Stimulated activated CD4-positive, alpha-beta T cell treated with anti-CD3 and anti-CD28 coated beads, Interleukin-12 subunit alpha, Interleukin-12 subunit beta, amount 100 ng/mL, for 24 hours (primary cell): ENCODE data around the gene ANXA5.

ENCODE experiments used
- DNase-seq, 2 experiments: peaks; one replicate each; pipeline ENCODE4 v3.0.0-alpha.2; 2020; ENCODE audit warnings: low read depth in 2 of 2

ANXA5 gene

DNA sequence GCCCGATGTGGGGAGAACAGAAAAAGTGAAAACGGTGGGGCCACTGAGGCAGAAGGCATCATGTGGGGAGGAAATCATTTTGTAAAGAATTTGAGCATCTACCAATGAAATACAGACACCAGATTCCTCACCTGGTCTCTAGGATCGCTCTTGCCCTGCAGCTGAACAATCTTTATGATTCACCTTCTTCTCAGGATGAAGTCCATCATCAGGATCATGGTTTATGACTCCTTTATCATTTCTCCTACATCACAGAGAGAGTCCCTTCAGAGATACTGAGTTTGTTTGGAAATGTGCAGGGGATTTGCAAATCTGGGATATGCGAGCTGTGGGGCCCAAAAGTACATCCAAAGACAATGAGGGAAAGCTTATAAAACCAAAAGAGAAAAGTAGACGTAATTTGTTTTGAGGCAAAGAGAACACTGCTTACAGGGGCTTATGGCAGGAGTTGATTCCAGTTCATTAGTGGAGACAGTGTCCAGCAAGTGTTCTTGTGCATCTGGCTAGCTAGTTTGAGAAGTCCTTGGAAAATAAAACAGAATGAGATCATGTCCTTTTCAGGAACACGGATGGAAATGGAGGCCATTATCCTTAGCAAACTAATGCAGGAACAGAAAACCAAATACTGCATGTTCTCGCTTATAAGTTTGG lies 15.3 kb upstream of the ANXA5 start:
- no peak for DNase-seq

DNA sequence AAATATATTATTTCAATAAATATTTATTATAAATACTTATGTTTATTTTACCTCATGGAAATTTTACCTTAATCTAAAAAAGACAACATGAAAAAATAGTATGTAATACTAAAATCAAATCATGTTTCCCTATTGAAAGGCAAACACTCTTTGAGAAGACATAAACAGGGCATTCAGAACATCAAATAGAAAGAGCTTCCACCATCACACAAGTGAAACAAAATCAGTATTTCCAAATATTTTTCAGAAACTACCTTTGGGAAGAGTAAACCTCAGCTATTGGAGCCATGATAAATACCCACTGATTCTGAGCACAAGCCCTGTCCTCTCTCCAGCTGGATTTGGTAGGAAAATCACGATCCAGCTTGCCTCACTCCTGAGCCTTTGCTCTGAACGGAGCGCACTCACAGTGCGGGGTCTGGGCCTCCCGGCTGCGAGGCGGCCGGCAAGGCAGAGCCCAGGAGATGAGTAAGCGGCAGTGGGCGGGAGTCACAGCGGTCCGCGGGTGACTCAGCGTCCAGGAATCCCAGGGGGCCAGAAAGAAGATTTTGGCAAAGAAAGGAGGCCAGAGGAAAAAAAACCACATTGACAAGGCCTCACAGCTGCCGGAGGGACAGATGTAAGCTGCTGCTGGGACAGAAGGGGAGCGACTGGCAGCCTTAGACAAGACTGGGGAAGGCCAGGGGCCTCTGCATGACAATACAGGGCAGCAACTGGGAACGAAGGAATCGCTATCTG lies 14.7 kb upstream of the ANXA5 start:
- DNase-seq: peak in 1 of 2 experiments; percentile 43

DNA sequence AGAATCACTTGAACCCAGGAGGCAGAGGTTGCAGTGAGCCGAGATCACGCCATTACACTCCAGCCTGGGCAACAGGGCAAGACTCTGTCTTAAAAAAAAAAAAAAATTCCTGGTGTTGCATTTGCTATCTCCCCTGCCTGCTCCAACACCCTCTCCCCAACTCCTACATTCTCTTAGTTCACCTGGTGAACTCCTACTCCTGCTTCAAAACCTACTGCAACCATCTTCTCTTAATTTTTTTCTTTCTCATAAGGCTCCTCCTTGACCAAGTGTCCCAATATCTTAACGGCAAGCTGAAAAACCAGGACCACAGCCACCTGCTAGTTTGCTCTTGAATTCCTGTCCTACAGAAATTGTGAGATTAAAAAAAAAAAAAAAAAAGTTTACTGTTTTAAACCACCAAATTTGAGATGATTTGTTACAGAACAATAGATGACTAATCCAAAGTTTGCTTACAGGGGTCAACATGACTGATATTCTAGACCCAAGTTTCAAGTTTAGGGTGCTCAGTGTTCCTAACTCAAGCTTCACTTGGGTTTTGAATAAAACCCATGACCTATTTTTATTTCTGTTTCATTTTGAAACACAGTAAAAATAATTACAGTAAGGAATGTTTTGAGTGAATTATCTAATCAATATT lies 13.1 kb upstream of the ANXA5 start:
- DNase-seq: no peak

DNA sequence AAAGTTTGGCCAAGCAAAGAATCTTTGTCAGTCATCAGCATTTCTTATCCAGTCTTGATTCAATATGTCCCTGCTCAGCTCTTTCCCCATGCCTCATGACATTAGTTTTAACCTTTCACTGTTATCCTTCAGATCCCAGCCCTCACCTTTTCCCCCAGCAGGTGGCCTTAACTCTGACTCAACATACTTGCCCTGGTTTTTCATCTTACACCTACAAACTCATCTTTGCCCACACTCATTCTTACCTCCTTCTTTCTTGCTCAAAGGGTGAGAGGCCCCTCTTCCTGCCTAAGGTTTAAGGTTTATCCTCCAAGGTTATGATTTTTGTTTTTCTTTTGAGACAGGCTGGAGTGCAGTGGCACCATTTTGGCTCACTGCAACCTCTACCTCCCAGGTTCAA lies 10.6 kb upstream of the ANXA5 start:
- DNase-seq: no peak

DNA sequence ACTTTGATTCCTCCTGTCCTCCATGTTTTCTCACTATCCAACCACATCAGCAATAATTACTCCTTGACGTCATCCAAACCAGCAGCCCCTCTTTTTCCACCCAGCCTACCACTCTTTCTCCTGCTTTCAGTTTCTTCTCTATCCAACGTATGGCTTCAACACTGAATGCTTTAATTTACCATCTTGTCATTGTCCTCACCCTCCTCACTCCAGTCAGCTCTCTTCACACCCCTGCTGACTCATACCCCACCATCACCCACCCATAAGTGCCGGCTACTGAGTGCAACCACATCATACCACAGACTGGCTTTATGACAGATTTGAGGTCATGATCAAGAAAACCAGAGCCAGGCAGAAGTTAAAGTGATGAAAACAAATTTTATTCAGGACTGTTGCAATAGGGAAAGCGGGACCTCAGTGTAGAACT lies 9.8 kb upstream of the ANXA5 start:
- DNase-seq: peak; percentile 10 to 56

DNA sequence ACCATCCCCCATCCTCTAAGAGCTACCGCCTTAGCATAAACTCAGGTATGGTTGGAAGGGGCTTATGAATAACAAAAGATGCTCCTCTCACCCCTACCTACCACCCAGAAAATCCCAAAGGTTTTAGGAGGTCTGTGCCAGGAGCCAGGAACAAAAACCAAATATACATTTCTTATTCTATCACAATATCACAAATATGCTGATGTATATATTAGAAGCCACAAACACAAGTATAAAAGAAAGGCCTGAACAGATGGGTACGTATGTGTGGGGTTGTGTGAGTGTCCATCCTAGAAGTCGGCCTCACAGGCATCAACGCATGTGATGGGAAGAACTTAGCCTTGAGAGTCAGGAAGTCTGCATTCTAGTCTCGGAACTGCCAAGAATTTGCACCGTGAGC lies 8.7 kb upstream of the ANXA5 start:
- no peak for DNase-seq

DNA sequence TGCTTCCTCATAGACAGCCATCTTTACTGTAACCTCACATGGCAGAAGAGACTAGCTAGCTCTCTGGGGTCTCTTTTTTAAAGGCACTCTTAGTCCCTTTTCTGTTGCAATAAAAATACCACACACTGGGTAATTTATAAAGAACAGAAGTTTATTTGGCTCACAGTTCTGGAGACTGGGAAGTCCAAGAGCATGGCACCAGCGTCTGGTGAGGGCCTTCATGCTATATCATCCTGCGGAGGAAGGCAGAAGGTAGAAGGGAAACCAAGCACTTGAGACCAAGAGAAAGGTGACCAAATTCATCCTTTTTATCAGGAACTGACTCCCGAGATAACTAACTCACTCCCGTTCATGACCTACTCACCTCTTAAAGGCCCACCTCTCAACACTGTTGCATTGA lies 5.4 kb upstream of the ANXA5 start:
- DNase-seq: no peak

DNA sequence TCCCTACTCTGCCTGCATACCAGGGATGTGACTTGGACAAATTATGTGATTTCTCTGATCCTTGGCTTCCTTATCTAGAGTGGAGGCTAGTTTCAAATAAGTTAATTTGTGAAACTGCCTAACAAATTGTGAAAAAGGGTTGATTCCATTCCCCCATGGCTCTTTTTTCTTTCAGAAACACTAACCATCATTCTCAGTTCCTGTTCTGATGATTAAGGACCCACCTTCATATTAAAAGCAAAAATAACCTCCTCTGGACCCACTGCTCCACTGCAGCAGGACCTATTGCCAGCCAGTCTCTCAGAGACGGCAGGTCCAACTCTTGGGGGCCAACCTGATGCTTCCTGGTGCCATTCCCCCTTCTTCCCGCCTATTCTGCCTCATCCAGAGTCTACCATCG lies 4.5 kb upstream of the ANXA5 start:
- no peak for DNase-seq

DNA sequence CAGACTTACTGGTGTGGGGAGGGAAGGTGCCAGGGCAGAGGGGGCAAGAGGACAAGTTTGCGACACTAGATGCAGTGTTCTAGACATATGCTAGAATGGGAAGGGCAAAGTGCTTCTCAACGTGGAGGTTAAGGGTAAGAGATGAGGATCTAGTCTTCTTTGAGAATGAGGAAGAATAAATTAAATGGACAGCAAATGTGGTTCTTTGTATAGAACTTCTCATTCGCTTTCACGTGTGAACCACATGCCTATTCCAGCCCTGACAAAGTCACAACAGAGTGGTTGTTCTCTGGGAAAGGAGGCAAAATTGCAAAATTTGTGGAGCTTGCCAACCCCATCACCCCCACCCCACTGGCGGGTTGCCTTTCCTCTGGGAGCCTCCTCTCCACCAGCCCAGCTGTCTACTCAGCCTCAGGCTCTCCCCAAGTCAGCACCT lies 1.5 kb upstream of the ANXA5 start:
- DNase-seq: no peak

DNA sequence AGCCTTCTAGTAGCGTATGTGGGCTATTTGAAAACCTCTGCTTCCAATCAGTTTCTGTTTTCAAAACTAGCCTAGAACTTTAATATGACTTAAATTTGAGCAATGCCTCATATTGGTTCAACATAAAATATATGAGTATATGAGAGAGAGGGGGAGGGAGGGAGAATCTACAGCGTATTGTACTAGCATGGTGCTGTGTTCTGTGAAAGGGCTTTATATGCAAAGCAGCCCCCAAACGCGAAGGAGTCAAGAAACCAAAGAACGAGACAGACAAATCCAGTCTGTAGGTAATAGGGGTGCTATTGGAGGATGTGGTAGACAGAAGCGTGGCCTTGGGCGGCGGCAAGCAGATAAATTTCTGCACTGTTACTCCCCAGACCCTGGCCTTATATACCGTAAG lies 784 bp upstream of the ANXA5 start:
- no peak for DNase-seq

DNA sequence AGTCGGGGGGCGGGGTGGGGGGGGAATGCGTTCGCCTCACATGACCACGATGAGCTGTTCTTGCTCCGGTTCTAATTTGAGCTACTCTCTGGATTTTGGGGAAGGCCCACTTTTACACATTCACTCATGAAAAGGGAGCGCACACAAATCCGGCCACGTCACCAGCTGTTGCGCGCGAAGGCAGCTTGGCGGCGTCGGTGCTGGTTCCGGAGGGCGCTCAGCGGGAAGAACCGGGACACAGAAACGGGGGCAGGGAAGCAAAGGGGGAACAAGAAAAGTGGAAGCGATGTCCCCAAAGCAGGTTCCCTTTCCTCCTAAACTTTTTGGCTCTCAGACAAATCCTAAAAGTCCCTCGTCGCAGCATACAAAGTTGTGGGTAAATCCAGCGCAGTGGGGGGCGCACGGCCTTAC lies 605 bp downstream of the ANXA5 start:
- peak; percentile 47 to 59 for DNase-seq

DNA sequence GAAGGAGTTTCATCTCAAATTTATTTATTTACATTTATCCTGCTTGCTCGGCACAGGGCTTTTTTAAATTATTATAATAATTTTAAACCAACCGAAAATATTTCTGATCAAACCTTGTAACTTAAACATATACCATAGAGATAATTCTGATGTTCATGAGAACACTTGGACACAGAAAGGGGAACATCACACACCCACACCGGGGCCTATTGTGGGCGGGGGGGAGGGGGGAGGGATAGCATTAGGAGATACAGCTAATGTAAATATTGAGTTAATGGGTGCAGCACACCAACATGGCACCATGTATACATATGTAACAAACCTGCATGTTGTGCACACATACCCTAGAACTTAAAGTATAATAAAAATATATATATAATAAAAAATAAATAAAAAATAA lies 2.9 kb downstream of the ANXA5 start:
- no peak for DNase-seq

DNA sequence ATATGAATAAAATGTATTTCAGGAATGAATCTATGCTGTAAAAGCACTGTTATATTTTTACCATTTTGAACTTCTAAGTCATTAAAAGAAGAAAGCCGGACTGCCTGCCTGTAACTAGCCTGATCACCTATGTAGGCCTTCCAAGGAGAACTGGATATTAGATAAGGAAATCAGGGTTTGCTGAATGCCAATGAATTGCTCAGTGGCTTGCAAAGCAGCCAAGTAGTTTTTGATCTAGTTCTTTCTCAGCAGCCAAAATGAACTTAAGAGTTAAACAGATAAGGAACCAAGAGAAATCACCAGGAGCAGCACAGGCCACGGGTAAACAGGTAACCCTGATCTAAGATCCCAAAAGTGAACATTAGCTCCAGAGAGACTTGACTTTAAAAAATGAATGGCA lies 3.3 kb downstream of the ANXA5 start:
- no peak for DNase-seq

DNA sequence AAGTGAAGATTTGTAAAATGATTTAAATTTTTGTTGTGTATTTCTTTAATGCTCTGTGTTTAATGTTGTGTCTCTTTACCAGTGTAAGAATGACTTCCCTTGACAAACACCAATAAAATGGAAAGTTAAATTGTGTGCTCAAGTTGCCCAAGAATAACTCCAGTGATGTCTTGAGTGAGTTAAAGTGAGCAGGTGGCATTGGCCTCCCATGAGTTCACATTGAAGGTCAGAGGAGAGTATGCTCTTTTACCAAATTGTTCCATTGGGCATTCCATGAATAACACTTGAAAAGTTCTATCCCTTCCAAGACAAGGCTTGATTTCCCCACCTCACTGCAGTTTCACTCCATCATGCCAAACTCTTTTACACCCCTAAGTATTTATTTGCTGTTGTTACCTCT lies 4.5 kb downstream of the ANXA5 start:
- DNase-seq: no peak

DNA sequence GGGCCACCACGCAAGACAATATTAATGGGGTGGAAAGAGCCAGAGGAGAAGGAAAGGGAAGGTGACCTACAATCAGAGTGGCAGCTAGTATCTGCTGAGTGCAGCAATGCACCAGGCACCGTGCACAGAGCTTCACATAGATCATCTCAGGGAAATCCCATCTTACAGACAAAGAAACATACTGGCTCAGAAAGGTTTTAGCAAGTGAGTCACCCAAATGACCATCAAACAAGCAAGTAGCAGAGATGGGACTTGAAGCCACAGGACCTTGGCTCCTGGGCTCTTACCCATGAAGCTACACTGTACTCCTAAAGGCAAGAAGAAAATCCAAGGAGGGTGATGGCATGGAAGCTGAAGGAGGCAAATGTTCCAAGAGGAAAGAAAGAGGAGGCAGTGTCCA lies 6.8 kb downstream of the ANXA5 start:
- DNase-seq: no peak

DNA sequence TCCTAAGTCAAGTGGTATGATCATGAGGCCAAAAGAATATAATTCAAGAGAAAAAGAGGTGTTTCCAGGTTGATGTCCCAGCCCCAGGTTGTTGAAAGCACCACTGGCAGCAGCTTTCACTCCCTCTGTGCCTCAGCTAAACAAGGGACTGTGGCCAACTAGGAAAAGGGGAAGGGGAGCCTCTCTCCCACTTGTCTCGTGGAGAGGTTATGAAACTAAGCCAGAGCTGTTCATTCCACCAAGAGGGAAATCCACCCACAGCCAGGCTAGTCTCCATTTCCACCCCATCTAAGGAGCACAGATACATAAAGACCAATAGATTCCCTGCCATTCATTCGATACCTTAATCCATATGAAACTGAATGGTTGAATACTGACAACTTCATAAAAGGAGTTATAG lies 8.1 kb downstream of the ANXA5 start:
- DNase-seq: no peak

DNA sequence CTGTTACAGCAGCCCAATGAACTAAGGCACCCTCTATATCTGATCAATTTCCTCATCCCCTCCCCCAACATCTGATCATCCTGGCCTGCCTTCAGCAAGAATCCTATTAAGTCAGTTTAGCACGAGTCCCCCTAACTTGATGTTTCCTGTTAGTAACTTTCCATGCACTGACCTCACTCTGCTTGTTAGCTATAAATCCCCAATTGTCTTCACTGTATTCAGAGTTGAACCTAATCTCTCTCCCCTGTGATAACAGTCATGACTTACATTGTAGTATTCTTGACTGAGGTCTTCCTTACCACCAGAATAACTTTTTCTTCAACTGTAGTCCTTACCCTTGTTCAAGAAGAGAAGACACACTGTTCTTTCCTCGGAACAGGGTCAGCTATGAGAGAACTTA lies 8.5 kb downstream of the ANXA5 start:
- DNase-seq: no peak

DNA sequence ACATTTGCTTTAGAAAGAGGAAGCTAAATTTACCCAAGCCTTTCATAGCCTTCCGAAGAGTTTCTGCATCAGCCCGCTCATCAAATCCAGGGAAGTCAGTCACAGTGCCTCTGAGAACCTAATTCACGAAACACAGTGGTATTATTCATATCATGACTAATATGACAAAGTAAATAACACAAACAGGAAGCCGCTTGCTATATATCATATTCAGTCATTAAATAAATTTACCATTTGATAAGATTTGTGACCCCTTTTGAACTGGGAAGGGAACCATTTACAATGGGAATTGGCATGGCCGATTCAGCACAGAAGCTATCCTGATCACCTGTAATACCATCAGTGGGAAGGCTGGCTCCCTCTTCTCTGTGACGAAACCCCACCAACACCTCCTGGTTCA lies 10.5 kb downstream of the ANXA5 start:
- no peak for DNase-seq

DNA sequence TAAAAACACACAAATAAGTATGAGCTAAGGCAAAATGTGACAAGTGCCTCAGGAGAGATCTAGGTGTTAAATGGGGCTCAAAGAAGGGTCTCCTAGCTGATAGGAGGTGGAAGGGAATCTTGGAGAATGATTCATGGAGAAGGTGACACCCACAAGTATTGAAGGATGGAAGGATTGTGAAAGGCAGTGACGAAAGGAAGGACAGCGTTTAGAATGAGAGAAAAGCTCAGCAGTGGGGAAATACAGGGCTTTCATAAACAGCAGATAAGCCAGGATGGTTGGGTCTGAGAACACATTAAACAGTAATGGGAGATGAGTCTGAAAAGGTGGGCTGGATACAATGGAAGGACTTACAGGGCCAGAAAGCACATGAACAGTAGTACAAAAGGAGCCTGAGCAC lies 11.5 kb downstream of the ANXA5 start:
- DNase-seq: no peak

DNA sequence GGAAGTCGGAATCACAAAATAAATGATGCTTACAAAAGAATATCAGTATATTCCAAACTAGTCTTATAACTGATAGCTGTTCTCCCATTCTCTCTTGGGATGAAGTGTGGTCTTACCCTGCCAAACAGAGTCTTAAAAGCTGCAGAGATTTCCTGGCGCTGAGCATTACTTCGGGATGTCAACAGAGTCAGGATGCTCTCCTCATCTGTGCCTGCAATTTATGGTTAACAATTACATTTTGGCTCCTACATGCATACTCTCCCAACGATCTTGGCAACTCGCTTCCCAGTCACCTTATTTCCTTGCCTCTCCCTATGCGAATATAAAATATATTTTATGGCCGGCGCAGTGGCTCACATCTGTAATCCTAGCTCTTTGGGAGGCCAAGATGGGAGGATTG lies 12.2 kb downstream of the ANXA5 start:
- DNase-seq: no peak

DNA sequence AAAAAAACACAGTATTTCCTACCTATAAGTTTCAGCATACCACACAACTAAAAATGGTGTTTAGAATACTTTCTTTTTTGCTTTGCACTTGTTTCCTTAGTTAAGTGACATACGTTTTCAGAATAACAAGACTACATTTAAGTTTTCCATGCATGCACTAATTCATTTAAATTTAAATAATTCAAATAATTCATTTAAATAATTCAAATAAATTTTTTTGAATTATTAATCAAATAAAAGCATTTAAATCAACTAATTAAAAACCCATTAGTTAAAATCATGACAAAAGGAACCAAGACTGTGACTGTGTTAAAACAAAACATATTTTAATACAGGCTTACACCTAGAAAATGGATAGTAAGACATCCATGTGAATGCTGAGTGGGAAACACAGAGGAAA lies 12.8 kb downstream of the ANXA5 start:
- no peak for DNase-seq

DNA sequence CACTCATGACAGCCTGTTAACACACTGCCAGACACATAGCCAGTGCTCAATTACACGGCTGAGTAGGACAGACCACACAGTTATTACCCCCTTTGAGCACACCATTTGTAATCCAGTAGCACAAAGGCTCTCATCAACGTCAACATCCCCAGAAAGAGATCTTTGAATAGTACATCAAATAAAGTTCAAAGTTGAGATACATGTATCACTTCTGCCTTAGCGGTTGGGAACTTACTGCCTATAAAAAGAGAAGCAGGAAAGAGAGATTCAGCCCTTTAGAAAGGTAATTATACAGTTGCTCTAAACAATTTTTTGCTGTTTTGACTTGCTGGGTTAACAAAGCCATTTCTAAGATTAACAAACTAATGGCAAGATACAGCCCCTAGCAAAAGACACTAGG lies 16.2 kb downstream of the ANXA5 start:
- no peak for DNase-seq

DNA sequence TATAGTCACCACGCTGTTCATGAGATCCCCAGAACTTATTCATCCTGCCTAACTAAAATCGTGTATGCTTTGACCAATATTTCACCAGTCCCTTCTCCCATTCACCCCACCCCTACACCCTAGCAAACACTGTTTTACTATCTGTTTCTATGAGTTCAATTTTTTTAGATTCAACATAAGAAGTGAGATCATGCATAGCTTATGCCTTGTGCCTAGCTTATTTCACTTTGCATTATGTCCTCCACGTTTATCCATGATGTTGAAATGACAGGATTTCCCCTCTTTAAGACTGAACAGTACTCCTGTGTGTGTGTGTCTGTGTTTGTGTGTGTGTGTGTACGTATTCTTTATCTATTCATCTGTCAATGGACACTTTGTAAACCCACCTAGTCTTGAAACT lies 16.8 kb downstream of the ANXA5 start:
- no peak for DNase-seq
